ENCODE measurements around the gene PIWIL4.
"Not testable (repeated sequence)": the region's sequence is repeated elsewhere in the genome, so short reads cannot be mapped to it uniquely, and the experiment has no call there.

The PIWIL4 gene

GRCh38 chr11:94588366-94588942 is 21.3 kb downstream of the PIWIL4 start:
- no peak overlapping the region for H3K27ac Mint-ChIP-seq

GRCh38 chr11:94590352-94591041 is 23.3 kb downstream of the PIWIL4 start:
- DNase-seq (ENCODE audit: low spot score in 2 of 2), result no peak
- H3K27ac Mint-ChIP-seq, result no peak overlapping the region
- no peaks in the 10 kb centered on the region for H3K4me1 Mint-ChIP-seq
- no peaks in the 10 kb centered on the region for H3K9me3 Mint-ChIP-seq
- no peak for ATAC-seq
- H3K36me3 Mint-ChIP-seq, result no peaks in the 10 kb centered on the region
- H3K4me3 Mint-ChIP-seq, result no peak overlapping the region

More at GRCh38 chr11:94588366-94588942, 21.3 kb downstream of the PIWIL4 start:
- Mint-ChIP-seq H3K9me3 (no peaks in the 10 kb centered on the region), H3K4me3 (no peak overlapping the region), H3K4me1 (no peaks in the 10 kb centered on the region), H3K36me3 (no peaks in the 10 kb centered on the region)
- no peak for DNase-seq (ENCODE audit: low spot score in 2 of 2)
- ATAC-seq, result no peak

DNA sequence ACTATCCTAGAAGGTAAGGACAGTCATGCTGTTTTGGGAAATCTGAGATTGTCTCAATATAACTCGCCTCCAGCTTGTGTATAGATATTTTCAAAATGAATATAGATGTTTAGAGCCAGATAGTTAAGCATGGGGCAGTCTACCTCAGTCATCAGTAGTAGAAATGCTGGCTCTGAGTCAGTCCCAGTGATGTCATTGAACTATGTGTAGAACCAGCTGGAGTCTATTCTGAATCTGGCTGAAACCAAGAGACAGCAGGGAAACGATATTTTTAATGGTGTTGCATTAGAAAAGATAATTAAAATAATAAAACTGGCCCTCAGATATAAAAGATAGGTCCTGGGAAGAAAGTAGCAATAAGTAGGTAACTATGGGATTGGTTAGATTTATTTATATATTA is 25.9 kb downstream of the PIWIL4 start:
- H3K27ac Mint-ChIP-seq, result no peak overlapping the region
- no peaks in the 10 kb centered on the region for H3K4me1 Mint-ChIP-seq
- no peak for DNase-seq (ENCODE audit: low spot score in 2 of 2)
- no peaks in the 10 kb centered on the region for H3K9me3 Mint-ChIP-seq
- ATAC-seq, result peak; percentile 55
- no peak overlapping the region for H3K4me3 Mint-ChIP-seq
- H3K36me3 Mint-ChIP-seq, result no peaks in the 10 kb centered on the region

DNA sequence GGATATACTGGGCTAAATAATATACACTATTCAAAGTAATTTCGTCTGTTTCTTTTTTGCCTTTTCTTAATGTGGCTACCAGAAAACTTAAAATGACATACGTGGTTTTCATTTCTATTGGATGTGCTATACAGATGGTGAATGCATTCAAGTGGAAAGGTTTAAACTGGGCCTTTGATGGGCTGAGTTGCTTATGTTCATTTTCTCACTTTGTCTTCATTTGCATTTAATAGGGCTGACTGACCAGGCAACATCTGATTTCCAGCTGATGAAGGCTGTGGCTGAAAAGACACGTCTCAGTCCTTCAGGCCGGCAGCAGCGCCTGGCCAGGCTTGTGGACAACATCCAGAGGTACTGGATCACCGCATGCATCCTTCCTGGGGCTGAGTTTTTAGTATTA is 27.9 kb downstream of the PIWIL4 start:
- DNase-seq (ENCODE audit: low spot score in 2 of 2) (no peak), ATAC-seq (no peak)
- Mint-ChIP-seq H3K27ac (no peak overlapping the region), H3K36me3 (no peaks in the 10 kb centered on the region), H3K9me3 (no peaks in the 10 kb centered on the region), H3K4me3 (no peak overlapping the region), H3K4me1 (no peaks in the 10 kb centered on the region)

DNA sequence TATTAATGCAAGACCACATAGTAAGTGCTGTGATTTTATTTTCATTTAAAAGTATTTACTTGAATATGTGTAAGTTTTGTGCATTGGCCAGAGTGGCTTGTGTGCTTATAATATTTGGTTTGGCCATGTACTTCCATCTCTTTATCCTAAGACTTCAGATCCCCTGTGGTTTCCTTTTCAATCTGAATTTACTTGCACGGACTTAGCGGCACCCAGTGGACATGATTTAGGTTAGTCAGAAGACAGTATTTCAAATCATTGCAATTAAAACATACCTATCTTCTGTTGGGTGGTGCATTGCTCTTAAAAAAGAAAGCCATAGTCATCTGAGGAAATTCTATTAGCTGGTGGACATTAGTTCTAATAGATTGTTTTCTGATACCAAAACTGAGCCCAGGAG is 30.7 kb downstream of the PIWIL4 start:
- Mint-ChIP-seq H3K36me3 (no peaks in the 10 kb centered on the region), H3K9me3 (no peaks in the 10 kb centered on the region), H3K27ac (no peak overlapping the region), H3K4me1 (no peaks in the 10 kb centered on the region), H3K4me3 (no peak overlapping the region)
- no peak for ATAC-seq
- no peak for DNase-seq (ENCODE audit: low spot score in 2 of 2)

GRCh38 chr11:94599510-94599909 is 32.3 kb downstream of the PIWIL4 start:
- ATAC-seq, result no peak
- no peak overlapping the region for H3K4me3 Mint-ChIP-seq
- no peak overlapping the region for H3K27ac Mint-ChIP-seq
- H3K4me1 Mint-ChIP-seq, result no peaks in the 10 kb centered on the region
- H3K36me3 Mint-ChIP-seq, result no peaks in the 10 kb centered on the region
- no peaks in the 10 kb centered on the region for H3K9me3 Mint-ChIP-seq
- DNase-seq (ENCODE audit: low spot score in 2 of 2), result no peak

GRCh38 chr11:94602430-94603372 is 35.5 kb downstream of the PIWIL4 start:
- H3K36me3 Mint-ChIP-seq, result no peaks in the 10 kb centered on the region
- no peak overlapping the region for H3K27ac Mint-ChIP-seq
- H3K9me3 Mint-ChIP-seq, result no peaks in the 10 kb centered on the region
- ATAC-seq (peak; percentile 82), DNase-seq (ENCODE audit: low spot score in 2 of 2) (peak in 1 of 2 donors; percentile 53)
- no peak overlapping the region for H3K4me3 Mint-ChIP-seq
- H3K4me1 Mint-ChIP-seq, result no peaks in the 10 kb centered on the region

GRCh38 chr11:94603587-94603986 is 36.4 kb downstream of the PIWIL4 start:
- no peak for ATAC-seq
- H3K4me1 Mint-ChIP-seq, result no peaks in the 10 kb centered on the region
- H3K4me3 Mint-ChIP-seq, result no peak overlapping the region

DNA sequence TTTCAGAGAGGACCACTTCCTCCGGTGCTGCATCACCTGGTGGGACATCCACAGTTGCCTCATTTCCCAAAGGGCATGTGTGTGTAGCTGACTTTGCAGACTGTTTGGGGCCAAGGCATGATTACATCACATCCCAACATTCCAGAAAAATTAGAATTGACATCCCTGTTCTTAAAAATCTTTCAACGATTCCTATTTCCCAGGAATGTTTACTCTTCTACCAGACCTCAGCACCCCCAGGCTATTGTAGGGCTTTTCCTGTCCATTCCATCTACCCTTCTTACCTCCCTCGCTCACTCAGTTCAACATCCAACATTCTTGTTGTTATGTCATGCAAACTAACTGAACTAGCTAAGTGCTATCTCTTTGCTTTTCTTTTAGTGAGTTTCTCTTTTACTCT is 37.3 kb downstream of the PIWIL4 start:
- Mint-ChIP-seq H3K27ac (no peak overlapping the region), H3K36me3 (no peaks in the 10 kb centered on the region), H3K9me3 (no peaks in the 10 kb centered on the region), H3K4me3 (no peak overlapping the region), H3K4me1 (no peaks in the 10 kb centered on the region)
- ATAC-seq (no peak), DNase-seq (ENCODE audit: low spot score in 2 of 2) (no peak)

More at GRCh38 chr11:94603587-94603986, 36.4 kb downstream of the PIWIL4 start:
- no peak for DNase-seq (ENCODE audit: low spot score in 2 of 2)
- no peak overlapping the region for H3K27ac Mint-ChIP-seq
- no peaks in the 10 kb centered on the region for H3K9me3 Mint-ChIP-seq
- no peaks in the 10 kb centered on the region for H3K36me3 Mint-ChIP-seq

GRCh38 chr11:94613120-94613519 is 46.0 kb downstream of the PIWIL4 start:
- Mint-ChIP-seq H3K27ac (no peak overlapping the region), H3K36me3 (no peaks in the 10 kb centered on the region), H3K4me3 (no peak overlapping the region), H3K9me3 (peaks cover 25% of the 10 kb centered on the region), H3K4me1 (no peaks in the 10 kb centered on the region)
- DNase-seq (ENCODE audit: low spot score in 2 of 2), result no peak
- no peak for ATAC-seq

DNA sequence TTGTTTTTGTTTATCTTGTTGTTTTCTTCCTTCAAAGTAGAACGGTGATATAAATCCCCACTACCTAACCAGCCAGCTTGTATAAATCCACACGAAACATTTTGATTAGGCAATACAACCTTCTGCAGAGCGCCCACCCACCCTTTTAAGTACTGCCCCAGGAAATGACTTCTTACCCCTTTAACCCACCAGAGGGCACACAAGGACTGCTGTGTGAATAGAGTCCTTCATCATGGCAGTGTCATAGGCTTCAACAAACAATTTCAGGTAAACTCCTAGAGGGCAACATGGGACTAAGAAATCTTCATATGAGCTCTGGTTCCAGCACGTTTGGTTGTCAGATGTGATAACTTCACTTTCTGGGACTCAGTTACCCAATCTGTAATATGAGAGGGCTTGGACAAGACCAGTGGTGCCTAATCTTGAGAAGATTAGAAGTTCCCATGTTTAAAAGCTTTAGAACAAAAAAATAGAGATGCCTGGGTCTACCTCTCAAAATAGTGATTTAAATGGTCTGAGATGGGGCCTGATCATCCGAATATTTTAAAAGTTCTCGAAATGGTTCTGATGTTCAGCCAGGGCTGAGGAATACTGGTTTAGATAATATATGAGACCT is 56.1 kb downstream of the PIWIL4 start:
- Mint-ChIP-seq H3K27ac (no peak overlapping the region), H3K4me1 (no peaks in the 10 kb centered on the region), H3K9me3 (peaks cover 6% of the 10 kb centered on the region), H3K36me3 (no peaks in the 10 kb centered on the region), H3K4me3 (no peak overlapping the region)
- DNase-seq (ENCODE audit: low spot score in 2 of 2) (peak; percentile 5 to 56), ATAC-seq (peak; percentile 65)

DNA sequence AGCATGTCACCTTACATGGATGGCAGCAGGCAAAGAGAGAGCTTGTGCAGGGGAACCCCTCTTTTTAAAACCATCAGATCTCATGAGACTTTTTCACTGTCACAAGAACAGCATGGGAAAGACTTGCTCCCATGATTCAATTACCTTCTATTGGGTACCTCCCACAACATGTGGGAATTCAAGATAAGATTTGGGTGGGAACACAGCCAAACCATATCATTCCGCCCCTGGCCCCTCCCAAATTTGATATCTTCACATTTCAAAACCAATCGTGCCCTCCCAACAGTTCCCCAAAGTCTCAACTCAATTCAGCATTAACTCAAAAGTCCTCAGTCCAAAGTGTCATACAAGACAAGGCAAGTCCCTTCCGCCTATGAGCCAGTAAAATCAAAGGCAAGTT is 58.3 kb downstream of the PIWIL4 start:
- not testable (repeated sequence) for H3K4me1 Mint-ChIP-seq; H3K4me3 Mint-ChIP-seq; DNase-seq (ENCODE audit: low spot score in 2 of 2); H3K9me3 Mint-ChIP-seq; ATAC-seq; H3K27ac Mint-ChIP-seq; H3K36me3 Mint-ChIP-seq

GRCh38 chr11:94627003-94627560 is 59.9 kb downstream of the PIWIL4 start:
- DNase-seq (ENCODE audit: low spot score in 2 of 2); H3K36me3 Mint-ChIP-seq; ATAC-seq; H3K27ac Mint-ChIP-seq; H3K4me1 Mint-ChIP-seq; H3K9me3 Mint-ChIP-seq; H3K4me3 Mint-ChIP-seq: not testable (repeated sequence)

DNA sequence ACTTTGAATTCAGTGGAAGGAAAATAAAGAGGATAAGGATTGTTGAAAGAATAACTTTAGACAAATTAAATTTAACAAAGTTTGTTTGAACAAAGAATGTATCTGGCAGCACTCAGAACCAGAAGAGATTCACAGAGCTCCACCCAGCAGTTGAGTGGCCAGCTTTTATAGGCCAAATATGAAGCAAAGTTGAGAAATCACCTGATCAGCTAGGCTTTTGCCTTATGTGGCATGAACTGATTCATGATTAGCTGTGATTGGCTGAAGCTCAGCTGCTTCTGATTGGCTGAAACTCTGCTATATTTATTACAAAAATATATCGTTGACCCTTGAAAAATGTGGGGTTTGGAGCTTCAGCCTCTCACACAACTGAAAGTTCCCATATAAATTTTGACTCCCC is 62.6 kb downstream of the PIWIL4 start:
- Mint-ChIP-seq H3K27ac (no peak overlapping the region), H3K4me3 (no peak overlapping the region), H3K9me3 (peaks cover 6% of the 10 kb centered on the region), H3K36me3 (no peaks in the 10 kb centered on the region), H3K4me1 (no peaks in the 10 kb centered on the region)
- no peak for DNase-seq (ENCODE audit: low spot score in 2 of 2)
- ATAC-seq, result no peak

- Mint-ChIP-seq H3K36me3 (no peaks in the 10 kb centered on the region), H3K4me3 (no peak overlapping the region), H3K27ac (no peak overlapping the region), H3K4me1 (no peaks in the 10 kb centered on the region), H3K9me3 (peaks cover 6% of the 10 kb centered on the region)
- ATAC-seq, result no peak
- DNase-seq (ENCODE audit: low spot score in 2 of 2), result no peak
These were observed 63.1 kb downstream of the PIWIL4 start for GRCh38 chr11:94630221-94630620.
